Endodermal cell (in vitro differentiated cells): Measurements from ENCODE around the gene CCDC91. TPM values are rescaled to one million over a fixed set of nuclear protein-coding genes. Genes with fewer than 3 reads are reported as not detected.

Source experiments
- DNase-seq: peaks from one replicate; pipeline ENCODE4 v3.0.0-alpha.2; 2017
- H3K27ac ChIP-seq: 2 replicates; pipeline ENCODE4 v1.5.1; 2013; ENCODE audit warnings: mild to moderate bottlenecking, low read depth, low read length, moderate library complexity
- H3K27me3 ChIP-seq: 2 replicates; pipeline ENCODE4 v1.6.1; 2013; ENCODE audit warnings: mild to moderate bottlenecking, low read length, moderate library complexity; ENCODE audit not compliant: insufficient read depth, control insufficient read depth, poor library complexity, severe bottlenecking
- H3K36me3 ChIP-seq: 2 replicates; pipeline ENCODE4 v1.7.0; 2013; ENCODE audit warnings: mild to moderate bottlenecking, low read length, moderate library complexity; ENCODE audit not compliant: control insufficient read depth, insufficient read depth
- H3K4me1 ChIP-seq: one replicate; pipeline ENCODE4 v1.7.0; 2013; ENCODE audit warnings: low read length; ENCODE audit not compliant: control insufficient read depth, insufficient read depth
- H3K4me3 ChIP-seq: 2 replicates; pipeline ENCODE4 v1.5.1; 2013; ENCODE audit warnings: mild to moderate bottlenecking, low read length, moderate library complexity
- H3K9ac ChIP-seq: 2 replicates; pipeline ENCODE4 v1.6.1; 2013; ENCODE audit warnings: mild to moderate bottlenecking, low read length, moderate library complexity; ENCODE audit not compliant: poor library complexity, severe bottlenecking; ENCODE audit errors: extremely low read depth
- H3K9me3 ChIP-seq: 2 replicates; pipeline ENCODE4 v1.6.1; 2013; ENCODE audit warnings: mild to moderate bottlenecking, low read length, moderate library complexity; ENCODE audit not compliant: control insufficient read depth
- H3K27ac Mint-ChIP-seq: 2 replicates; pipeline ENCODE4 v1.8.0; 2020; ENCODE audit warnings: mixed read lengths
- H3K27me3 Mint-ChIP-seq: 2 replicates; pipeline ENCODE4 v1.8.0; 2021; ENCODE audit warnings: mild to moderate bottlenecking, mixed read lengths; ENCODE audit not compliant: insufficient read depth
- H3K36me3 Mint-ChIP-seq: 2 replicates; pipeline ENCODE4 v1.8.0; 2020; ENCODE audit warnings: low read depth, mixed read lengths
- H3K4me1 Mint-ChIP-seq: 2 replicates; pipeline ENCODE4 v1.8.0; 2020; ENCODE audit warnings: mixed read lengths
- H3K4me3 Mint-ChIP-seq: 2 replicates; pipeline ENCODE4 v1.8.0; 2020; ENCODE audit warnings: mild to moderate bottlenecking, moderate library complexity, mixed read lengths
- H3K9me3 Mint-ChIP-seq: 2 replicates; pipeline ENCODE4 v1.8.0; 2020; ENCODE audit warnings: mild to moderate bottlenecking, mixed read lengths
- CTCF ChIP-seq: fragments of 200-600 bp; sonication (generic); conservative IDR thresholded peaks from 2 replicates; pipeline ENCODE4 v1.5.0; 2021; ENCODE audit warnings: antibody characterized with exemption, mild to moderate bottlenecking
- WGBS, 2 experiments: methylation state at CpG; one replicate each; pipeline versions ENCODE4 v1.1.5 to v1.1.7; 2013; ENCODE audit warnings: missing lambda C conversion rate in 2 of 2, mixed read lengths in 1 of 2; ENCODE audit not compliant: insufficient coverage in 1 of 2, insufficient read length in 1 of 2; 5-methylcytosine and 5-hydroxymethylcytosine counted together
- total RNA-seq, 2 donors: library from RNA; stranded (reverse); fragmentation: NEBNext Ultra II Directional in 1 of 2; extraction: Animal tissue kit (Norgen Biotek cat#: 25700) in 1 of 2; gene quantifications; 2 replicates in 1 of 2; 3 replicates in 1 of 2; pipeline ENCODE4 v1.2.1, GENCODE V29; 2021

CCDC91 gene
- total RNA-seq, 2 donors from 2014 or later: 25.3 to 45.7 TPM

GRCh38 chr12:28513983-28514382 lies 323.7 kb downstream of the CCDC91 start:
- Histone ChIP-seq H3K4me1 (no peaks in the 10 kb centered on the region), H3K9ac (no peak overlapping the region), H3K9me3 (no peaks in the 10 kb centered on the region), H3K4me3 (no peak overlapping the region), H3K27ac (no peak overlapping the region), H3K27me3 (no peaks in the 10 kb centered on the region), H3K36me3 (no peaks in the 10 kb centered on the region)
- WGBS, 2 experiments: 93% methylated on average over 1 of the region's 1 CpG
- H3K9me3 Mint-ChIP-seq: peaks cover 17% of the 10 kb centered on the region
- H3K27ac Mint-ChIP-seq: no peak overlapping the region
- H3K4me1 Mint-ChIP-seq: peaks cover 2% of the 10 kb centered on the region
- no peak for TF ChIP-seq CTCF
- H3K36me3 Mint-ChIP-seq: peaks cover 17% of the 10 kb centered on the region
- no peak overlapping the region for H3K4me3 Mint-ChIP-seq
- H3K27me3 Mint-ChIP-seq: no peaks in the 10 kb centered on the region
- no peak for DNase-seq

DNA sequence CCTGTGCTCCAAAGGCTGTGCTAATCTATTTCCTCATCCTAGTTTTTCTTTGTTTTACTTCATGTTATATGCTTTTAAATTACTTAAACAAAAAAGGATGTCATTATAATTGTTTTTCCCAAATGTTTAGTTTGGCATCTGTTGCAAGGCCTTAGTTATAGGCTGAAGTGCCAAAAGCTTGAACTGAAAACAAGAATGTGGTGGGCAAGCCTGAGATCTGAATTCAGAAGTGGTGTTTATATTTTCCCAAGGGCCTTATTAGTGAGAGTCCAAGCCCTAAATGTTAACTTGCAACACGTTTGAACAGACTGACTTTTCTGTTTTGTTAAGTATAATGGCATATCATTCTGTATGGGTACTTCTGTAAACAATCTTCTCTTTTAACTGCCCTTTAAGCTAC lies 326.8 kb downstream of the CCDC91 start:
- no peak overlapping the region for H3K27ac Mint-ChIP-seq
- H3K27ac ChIP-seq: no peak overlapping the region
- H3K4me3 ChIP-seq: no peak overlapping the region
- no peaks in the 10 kb centered on the region for H3K27me3 Mint-ChIP-seq
- H3K27me3 ChIP-seq: no peaks in the 10 kb centered on the region
- no peak overlapping the region for H3K9ac ChIP-seq
- no peak overlapping the region for H3K4me3 Mint-ChIP-seq
- H3K36me3 ChIP-seq: no peaks in the 10 kb centered on the region
- WGBS, 2 experiments: 91% methylated on average over 1 of the region's 1 CpG; no CpG with 5 or more reads in 1 of the 2 experiments
- no peaks in the 10 kb centered on the region for H3K9me3 ChIP-seq
- peaks cover 27% of the 10 kb centered on the region for H3K36me3 Mint-ChIP-seq
- no peak for DNase-seq
- no peak for TF ChIP-seq CTCF
- H3K4me1 ChIP-seq: no peaks in the 10 kb centered on the region
- no peaks in the 10 kb centered on the region for H3K4me1 Mint-ChIP-seq
- H3K9me3 Mint-ChIP-seq: peaks cover 45% of the 10 kb centered on the region

DNA sequence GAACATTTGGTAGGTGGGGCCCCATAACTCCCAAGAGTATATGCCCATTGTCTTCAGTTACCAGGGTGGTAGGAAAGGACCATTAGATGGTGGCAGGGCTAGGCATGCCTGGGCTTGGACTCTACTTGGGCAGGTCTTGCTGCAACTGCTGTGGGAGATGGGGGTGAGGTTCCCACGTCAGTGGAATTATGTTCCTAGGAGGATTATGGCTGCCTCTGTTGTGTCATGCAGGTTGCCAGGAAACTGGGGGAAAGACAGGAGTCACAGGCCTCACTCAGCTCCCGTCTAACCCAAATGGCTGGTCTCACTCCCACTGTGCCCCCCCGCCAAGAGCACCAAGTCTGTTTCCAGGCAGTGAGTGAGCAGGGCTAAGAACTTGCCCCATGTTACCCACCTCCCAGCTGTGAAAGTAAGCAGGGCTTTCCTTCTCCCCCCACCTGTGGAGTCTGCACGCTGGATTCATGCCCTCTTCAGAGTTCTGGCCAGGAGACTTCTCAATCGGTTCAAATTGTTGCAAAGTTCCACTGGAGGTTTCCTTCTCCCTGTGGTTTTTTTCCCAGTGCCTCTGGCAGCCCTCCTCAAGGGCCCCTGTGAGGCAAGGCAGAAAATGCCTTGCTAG lies 337.5 kb downstream of the CCDC91 start:
- H3K4me3 Mint-ChIP-seq: no peak overlapping the region
- no peak overlapping the region for H3K27ac Mint-ChIP-seq
- H3K27me3 Mint-ChIP-seq: no peaks in the 10 kb centered on the region
- WGBS, 2 experiments: 91 to 100% methylated on average over 2 to 5 of the region's 5 CpGs
- Histone ChIP-seq H3K27me3 (no peaks in the 10 kb centered on the region), H3K4me3 (no peak overlapping the region), H3K27ac (no peak overlapping the region), H3K4me1 (no peaks in the 10 kb centered on the region), H3K9me3 (peaks cover 14% of the 10 kb centered on the region), H3K36me3 (no peaks in the 10 kb centered on the region), H3K9ac (no peak overlapping the region)
- peaks cover 2% of the 10 kb centered on the region for H3K36me3 Mint-ChIP-seq
- no peaks in the 10 kb centered on the region for H3K4me1 Mint-ChIP-seq
- DNase-seq: no peak
- H3K9me3 Mint-ChIP-seq: peaks cover 24% of the 10 kb centered on the region
- TF ChIP-seq CTCF: no peak
